HepG2 (cell line): ENCODE results near the gene THSD8. TPM values are rescaled to one million over a fixed set of nuclear protein-coding genes. Genes with fewer than 3 reads are reported as not detected.

Source experiments
- ATAC-seq: fragments of 200-7000 bp; cut with Tn5 transposase; 3 replicates; pipeline ENCODE4 v1.9.1; 2020; ENCODE audit warnings: mild to moderate bottlenecking, moderate library complexity
- BruUV-seq: library from RNA; stranded (reverse); fragments of 400-500 nt; replicated peaks from 2 replicates; lab custom pipeline; 2021; lab: Mats Ljungman, UMichigan
- CTCF ChIA-PET: fragments of 300-600 bp; formaldehyde crosslinking; extraction: SDS; loops from one replicate; lab custom pipeline; 2021; ENCODE audit warnings: low total read pairs, inconsistent platforms, low intra/inter-chr PET ratio; lab: Yijun Ruan, JAX
- POLR2A ChIA-PET: fragments of 350-600 bp; sonication (Branson Sonifier 250); formaldehyde crosslinking; loops from one replicate; lab custom pipeline; 2020; ENCODE audit warnings: antibody characterized with exemption, inconsistent platforms; lab: Yijun Ruan, JAX
- DNase-seq: peaks from one replicate; pipeline ENCODE4 v3.0.0-alpha.2; 2015; ENCODE audit warnings: low spot score
- FAIRE-seq: peaks from 3 replicates; lab custom pipeline; 2011; peaks lifted over from hg19 to GRCh38; lab: Jason Lieb, UNC
- H2AFZ ChIP-seq: one replicate; pipeline ENCODE4 v1.6.1; 2011; ENCODE audit warnings: low read length, inconsistent platforms
- H3K27ac ChIP-seq: fragments of 300-600 bp; 3 replicates; pipeline ENCODE4 v1.8.0; 2011; ENCODE audit warnings: mixed run types, mild to moderate bottlenecking, mixed read lengths, low read length, inconsistent platforms; ENCODE audit not compliant: insufficient read depth; ENCODE audit errors: extremely low read length
- H3K27me3 ChIP-seq, 2 experiments: fragments of 200-600 bp in 1 of 2; 2 replicates in 1 of 2; 3 replicates in 1 of 2; pipeline versions ENCODE4 v1.6.0 to v1.8.0; 2011; ENCODE audit warnings: low read length in 2 of 2, mild to moderate bottlenecking in 2 of 2, moderate library complexity in 2 of 2, inconsistent platforms in 1 of 2; ENCODE audit not compliant: insufficient read depth in 2 of 2, control insufficient read depth in 1 of 2
- H3K36me3 ChIP-seq, 2 experiments: fragments of 200-600 bp in 1 of 2; replicated peaks in 1 of 2; 2 replicates in 1 of 2; 3 replicates in 1 of 2; pipeline versions ENCODE4 v1.5.1 to v1.8.0; 2011; ENCODE audit warnings: low read length in 2 of 2, inconsistent platforms in 1 of 2; ENCODE audit not compliant: insufficient read depth in 2 of 2, control insufficient read depth in 1 of 2
- H3K4me1 ChIP-seq: 2 replicates; pipeline ENCODE4 v1.5.1; 2012; ENCODE audit warnings: low read length, inconsistent platforms; ENCODE audit not compliant: insufficient read depth
- H3K4me2 ChIP-seq: 2 replicates; pipeline ENCODE4 v1.6.0; 2011; ENCODE audit warnings: low read depth, low read length, inconsistent platforms
- H3K4me3 ChIP-seq, 3 experiments: fragments of 200-600 bp in 1 of 3; sonication (generic), shearing (Covaris generic) in 1 of 3; replicated peaks in 1 of 3; 2 replicates each; pipeline ENCODE4 v1.5.1; 2011 to 2016; ENCODE audit warnings: low read length in 3 of 3, inconsistent platforms in 2 of 3, low read depth in 2 of 3, mild to moderate bottlenecking in 2 of 3, control low read depth in 1 of 3, mixed read lengths in 1 of 3; ENCODE audit not compliant: insufficient read depth in 1 of 3
- H3K79me2 ChIP-seq: one replicate; pipeline ENCODE4 v1.6.1; 2011; ENCODE audit warnings: low read length, inconsistent platforms; ENCODE audit not compliant: insufficient read depth
- H3K9ac ChIP-seq: 2 replicates; pipeline ENCODE4 v1.6.0; 2011; ENCODE audit warnings: mild to moderate bottlenecking, low read depth, low read length, inconsistent platforms; ENCODE audit not compliant: insufficient read depth
- H3K9me3 ChIP-seq: 2 replicates; pipeline ENCODE4 v1.5.1; 2012; ENCODE audit warnings: mild to moderate bottlenecking, low read length
- H4K20me1 ChIP-seq: 2 replicates; pipeline ENCODE4 v1.6.0; 2011; ENCODE audit warnings: inconsistent platforms, mild to moderate bottlenecking, low read length, moderate library complexity; ENCODE audit not compliant: insufficient read depth
- AFF4 ChIP-seq: sonication (generic); formaldehyde crosslinking; IDR thresholded peaks from 2 replicates; pipeline ENCODE4 v1.4.0; 2020; ENCODE audit warnings: missing genetic modification reagents
- DR1 ChIP-seq: sonication (generic); formaldehyde crosslinking; IDR thresholded peaks from 2 replicates; pipeline ENCODE4 v1.8.0; 2021; ENCODE audit warnings: mild to moderate bottlenecking, missing genetic modification reagents, inconsistent platforms
- FOSL2 ChIP-seq: sonication (generic); formaldehyde crosslinking; IDR thresholded peaks from 2 replicates; pipeline ENCODE4 v1.4.0; 2020; ENCODE audit warnings: missing genetic modification reagents
- NFE2L2 ChIP-seq: fragments of 150-350 bp; IDR thresholded peaks from 2 replicates; pipeline ENCODE4 v1.6.1; 2014; ENCODE audit warnings: low read length
- PAXIP1 ChIP-seq: sonication (generic); formaldehyde crosslinking; conservative IDR thresholded peaks from 2 replicates; pipeline ENCODE4 v1.4.0; 2020; ENCODE audit warnings: mild to moderate bottlenecking, missing genetic modification reagents, moderate library complexity
- POLR2G ChIP-seq: fragments of 200-400 bp; formaldehyde crosslinking; IDR thresholded peaks from 2 replicates; pipeline ENCODE4 v1.6.1; 2018; ENCODE audit warnings: mild to moderate bottlenecking, low read depth, low read length, moderate library complexity
- SP1 ChIP-seq, 2 experiments: fragments of 450-650 bp in 1 of 2; sonication (generic) in 1 of 2; formaldehyde crosslinking in 1 of 2; IDR thresholded peaks; 2 replicates each; pipeline versions ENCODE4 v1.4.0 to v1.6.1; 2016 to 2020; ENCODE audit warnings: missing genetic modification reagents in 1 of 2
- ZNF891 ChIP-seq: sonication (generic); formaldehyde crosslinking; IDR thresholded peaks from 2 replicates; pipeline ENCODE4 v1.5.0; 2020; ENCODE audit warnings: mild to moderate bottlenecking, missing genetic modification reagents
- WGBS: methylation state at CpG from one replicate; pipeline ENCODE4 v1.1.6; 2017; ENCODE audit warnings: low lambda C conversion rate; 5-methylcytosine and 5-hydroxymethylcytosine counted together
- in situ Hi-C: cut with HindIII; loops from 2 replicates; pipeline ENCODE4 v1.10.0; 2017; ENCODE audit warnings: low pct_unique_long_range_greater_than_20kb; ENCODE audit not compliant: extremely low pct_ligation_motif_present
- intact Hi-C: fragments of 100-400 bp; cut with micrococcal nuclease; formaldehyde crosslinking; loops from one replicate; pipeline ENCODE4 v1.10.0; 2022; ENCODE audit not compliant: unreplicated experiment
- polyA plus RNA-seq, 8 experiments: library from polyadenylated mRNA; depleted of rRNA in 3 of 8; stranded (reverse) in 7 of 8; unstranded in 1 of 8; fragments of >200 nt; fragmentation: Illumina TruSeq in 4 of 8; extraction: Trizol in 4 of 8; gene quantifications; 2 replicates each; pipeline versions ENCODE4 v1.2.1 to v1.2.3, GENCODE V29; 2011 to 2016; ENCODE audit warnings: low read depth in 4 of 8, missing spikeins in 1 of 8, mixed read lengths in 1 of 8; ENCODE audit not compliant: insufficient read depth in 1 of 8
- total RNA-seq, 5 experiments: library from RNA; depleted of rRNA; stranded (reverse); fragments of >200 nt; fragmentation: Illumina TruSeq; extraction: Trizol; gene quantifications; 2 replicates each; pipeline ENCODE4 v1.2.3, GENCODE V29; 2016; ENCODE audit warnings: low read depth in 1 of 5
- TF ChIP-seq, protein P1 (sequence below): sonication (generic); formaldehyde crosslinking; IDR thresholded peaks from 2 replicates; pipeline ENCODE4 v1.8.1; 2023; ENCODE audit warnings: mild to moderate bottlenecking, inconsistent platforms, moderate library complexity, missing genetic modification reagents, borderline replicate concordance
- TF ChIP-seq, protein P2 (sequence below): sonication (generic); formaldehyde crosslinking; IDR thresholded peaks from 2 replicates; pipeline ENCODE4 v1.5.0; 2020; ENCODE audit warnings: missing genetic modification reagents

Gene THSD8
- total and polyA plus RNA-seq, 2 of the 13 experiments (the other 11 are each of a cell fraction or from before 2014, with no cell fraction given) = 4.8 to 14.9 TPM

GRCh38 chr19:12774588-12775555 lies 27.0 kb upstream of the THSD8 start, which contains the start of gene HOOK2:
Gene HOOK2, minus strand, starts transcription at chr19:12775552. Its CDS starts 103 bp downstream, at chr19:12775449.
- no peaks in the 10 kb centered on the region for H3K27me3 ChIP-seq
- H3K9ac ChIP-seq = peak within 1 kb of the TSS; percentile 87
- ATAC-seq (no peak; the same call in 2 of the 3 replicates), DNase-seq (no peak), FAIRE-seq (no peak)
- H3K4me3 ChIP-seq = peak within 1 kb of the TSS; percentile 72 to 92 (median 90); a peak in 5 of 6 replicates
- H3K4me2 ChIP-seq = peak within 1 kb of the TSS; percentile 93
- no peaks in the 10 kb centered on the region for H4K20me1 ChIP-seq
- H3K79me2 ChIP-seq = no peaks in the 10 kb centered on the region
- 71% methylated on average over 15 of the region's 58 CpGs for WGBS
- peak within 1 kb of the TSS; percentile 76 for H3K27ac ChIP-seq
- in situ Hi-C loops (loop anchor here (5.0 kb wide), 1 partner anchor 62 kb away; the partner anchor contains the start of gene MAST1), intact Hi-C loops (no loop called here)
- ChIA-PET POLR2A (interaction anchor here (2.3 to 6.4 kb wide), 2 partner anchors 9 to 17 kb away, joined by 13 to 124 read pairs; partner anchors contain the start of gene JUNB), CTCF (interaction anchor here (0.7 to 1.6 kb wide), 4 partner anchors 9 to 22 kb away, joined by 4 to 9 read pairs (median 6); no protein-coding TSS in a partner anchor)
- TSS peak; percentile 70 for BruUV-seq
- no peaks in the 10 kb centered on the region for H3K36me3 ChIP-seq
- no peaks in the 10 kb centered on the region for H3K9me3 ChIP-seq
- H3K4me1 ChIP-seq = peaks cover 30% of the 10 kb centered on the region
- H2AFZ ChIP-seq = no peak within 1 kb of the TSS
- TF ChIP-seq SP1 (IDR thresholded peaks at IDR 0.05) (no peak), SP1 (CRISPR knock-in tag; IDR thresholded peaks at IDR 0.05) (peak; percentile 39; the same call in 1 of the 2 replicates), POLR2G (peak; percentile 57; the same call in 1 of the 2 replicates), NFE2L2 (no peak), ZNF891 (CRISPR knock-in tag) (peak; percentile 77; the same call in 1 of the 2 replicates), DR1 (CRISPR knock-in tag) (no peak), FOSL2 (CRISPR knock-in tag) (0 out of 2 replicates have a peak, but pooled peaks have one; percentile 8), AFF4 (CRISPR knock-in tag) (no peak), PAXIP1 (CRISPR knock-in tag) (peak; percentile 40; the same call in 1 of the 2 replicates)
- TF ChIP-seq, protein P1, sequence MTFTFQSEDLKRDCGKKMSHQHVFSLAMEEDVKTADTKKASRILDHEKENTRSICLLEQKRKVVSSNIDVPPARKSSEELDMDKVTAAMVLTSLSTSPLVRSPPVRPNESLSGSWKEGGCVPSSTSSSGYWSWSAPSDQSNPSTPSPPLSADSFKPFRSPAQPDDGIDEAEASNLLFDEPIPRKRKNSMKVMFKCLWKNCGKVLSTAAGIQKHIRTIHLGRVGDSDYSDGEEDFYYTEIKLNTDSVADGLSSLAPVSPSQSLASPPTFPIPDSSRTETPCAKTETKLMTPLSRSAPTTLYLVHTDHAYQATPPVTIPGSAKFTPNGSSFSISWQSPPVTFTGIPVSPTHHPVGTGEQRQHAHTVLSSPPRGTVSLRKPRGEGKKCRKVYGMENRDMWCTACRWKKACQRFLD (CRISPR knock-in tag) = no peak
- TF ChIP-seq, protein P2, sequence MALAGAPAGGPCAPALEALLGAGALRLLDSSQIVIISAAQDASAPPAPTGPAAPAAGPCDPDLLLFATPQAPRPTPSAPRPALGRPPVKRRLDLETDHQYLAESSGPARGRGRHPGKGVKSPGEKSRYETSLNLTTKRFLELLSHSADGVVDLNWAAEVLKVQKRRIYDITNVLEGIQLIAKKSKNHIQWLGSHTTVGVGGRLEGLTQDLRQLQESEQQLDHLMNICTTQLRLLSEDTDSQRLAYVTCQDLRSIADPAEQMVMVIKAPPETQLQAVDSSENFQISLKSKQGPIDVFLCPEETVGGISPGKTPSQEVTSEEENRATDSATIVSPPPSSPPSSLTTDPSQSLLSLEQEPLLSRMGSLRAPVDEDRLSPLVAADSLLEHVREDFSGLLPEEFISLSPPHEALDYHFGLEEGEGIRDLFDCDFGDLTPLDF (CRISPR knock-in tag) = no peak
